Muscle of back (tissue), 11 donors: Measurements from ENCODE around the gene NELL1. TPM values are rescaled to one million over a fixed set of nuclear protein-coding genes. Genes with fewer than 3 reads are reported as not detected.
A peak's percentile ranks its signal among the peaks of the same experiment; 100 is the strongest.

Experiments used
- DNase-seq, 3 donors: peaks; one replicate each; pipeline versions ENCODE4 v3.0.0 to v3.0.0-alpha.2; 2013
- polyA plus RNA-seq, 10 donors: library from polyadenylated mRNA; unstranded; fragments of 120-200 nt; gene quantifications; one replicate each; pipeline ENCODE4 v1.2.1, GENCODE V29; 2013; ENCODE audit not compliant: insufficient read length in 10 of 10

NELL1 gene
- polyA plus RNA-seq, 10 donors: 3.5 to 6.0 (median 4.9) TPM

DNA sequence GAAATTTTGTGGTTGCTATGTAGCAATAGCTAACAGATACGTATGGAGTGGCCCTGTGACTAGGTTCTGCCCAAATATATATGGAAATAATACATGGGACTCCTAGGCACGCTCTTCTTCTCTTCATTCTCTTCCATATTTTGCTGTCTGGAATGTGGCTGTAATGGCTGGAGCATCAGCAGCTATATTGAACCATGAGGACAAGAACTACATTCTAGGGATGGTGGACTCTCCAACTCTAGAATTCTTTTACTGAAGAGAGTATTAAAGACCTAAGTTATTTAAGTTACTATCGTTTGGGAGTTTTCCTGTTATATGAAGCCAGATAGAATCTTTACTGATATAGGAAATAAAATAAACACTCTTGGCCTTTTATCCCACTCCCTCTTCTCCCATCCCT, 7.5 kb upstream of the NELL1 start:
- DNase-seq: no peak

DNA sequence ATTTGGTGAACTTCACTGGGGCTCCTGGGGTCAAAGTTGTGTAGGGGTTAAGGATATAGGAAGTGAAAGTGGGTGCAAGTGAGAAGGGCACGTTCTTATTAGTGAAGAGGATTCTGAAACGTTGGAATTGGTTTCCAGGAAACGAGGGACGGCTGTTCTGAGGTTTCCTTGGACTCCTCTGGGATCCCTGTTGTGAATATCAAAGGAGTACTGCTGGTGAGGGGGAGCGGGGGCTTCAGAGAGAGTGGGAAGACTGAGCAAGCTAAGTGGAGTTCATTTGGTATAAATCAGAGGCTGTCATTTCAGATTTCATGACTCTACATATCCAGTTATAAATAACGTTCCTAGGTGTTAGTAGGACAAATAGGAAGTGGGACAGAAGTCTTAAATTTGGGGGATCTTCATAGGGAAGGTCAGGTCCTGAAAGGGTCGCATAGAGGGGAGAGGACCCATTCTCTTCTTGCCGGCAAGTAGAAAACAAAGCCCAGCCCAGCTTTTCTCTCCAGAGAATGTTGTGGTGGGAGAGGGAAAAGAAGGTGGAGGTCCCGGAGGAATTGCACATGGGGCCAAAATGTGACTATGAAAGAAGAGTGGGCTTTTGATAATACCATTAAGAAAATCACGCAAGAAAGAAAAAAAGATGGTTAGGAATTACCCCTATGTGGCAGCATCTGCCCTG, 1.1 kb upstream of the NELL1 start:
- no peak for DNase-seq

DNA sequence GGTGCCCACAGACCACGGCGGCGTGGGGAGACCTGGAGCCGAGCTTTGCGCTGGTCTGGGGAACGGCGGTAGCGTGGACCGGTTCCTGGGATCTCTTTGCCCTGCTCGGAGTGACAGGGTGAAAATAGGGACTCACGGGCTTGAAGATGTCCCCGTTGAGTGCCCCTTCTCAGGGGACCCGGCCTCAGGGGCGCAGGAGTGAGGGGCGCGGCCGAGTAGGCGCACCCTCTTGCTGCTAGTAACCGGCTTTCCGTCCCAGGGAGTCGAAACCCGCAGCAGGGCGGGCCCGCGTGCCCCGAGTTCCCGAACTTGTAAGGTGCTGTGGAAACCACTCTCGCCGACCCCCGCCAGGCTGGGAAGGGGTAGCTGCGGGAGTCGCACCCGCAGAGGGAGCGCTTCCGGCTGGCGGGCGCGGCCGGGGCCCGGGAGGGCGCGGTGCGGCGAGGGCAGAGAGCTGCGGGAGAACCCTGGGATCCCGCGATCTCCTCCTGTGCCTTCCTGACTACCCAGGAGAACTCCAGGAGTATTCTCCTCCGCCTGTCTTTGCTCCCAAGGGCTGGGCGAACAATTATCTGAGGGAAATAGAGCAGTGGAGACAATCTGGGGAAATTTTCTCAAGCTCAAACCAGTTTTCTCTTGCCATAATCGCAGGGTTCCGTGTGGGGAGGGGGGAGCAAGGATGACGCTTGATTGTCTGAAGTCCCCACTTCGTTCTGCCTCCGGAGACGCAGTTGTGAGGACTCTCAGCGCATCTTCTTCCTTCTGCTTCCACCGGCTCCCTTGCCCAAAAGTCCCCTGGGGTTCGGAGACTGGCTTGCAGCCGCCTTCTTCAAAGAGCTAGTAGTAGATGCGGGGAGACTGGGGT, 666 bp downstream of the NELL1 start:
- peak in 1 of 3 donors; percentile 2 for DNase-seq

- peak in 1 of 3 donors; percentile 3 for DNase-seq
Observed at GRCh38 chr11:20670932-20671403, 1.6 kb downstream of the NELL1 start.

DNA sequence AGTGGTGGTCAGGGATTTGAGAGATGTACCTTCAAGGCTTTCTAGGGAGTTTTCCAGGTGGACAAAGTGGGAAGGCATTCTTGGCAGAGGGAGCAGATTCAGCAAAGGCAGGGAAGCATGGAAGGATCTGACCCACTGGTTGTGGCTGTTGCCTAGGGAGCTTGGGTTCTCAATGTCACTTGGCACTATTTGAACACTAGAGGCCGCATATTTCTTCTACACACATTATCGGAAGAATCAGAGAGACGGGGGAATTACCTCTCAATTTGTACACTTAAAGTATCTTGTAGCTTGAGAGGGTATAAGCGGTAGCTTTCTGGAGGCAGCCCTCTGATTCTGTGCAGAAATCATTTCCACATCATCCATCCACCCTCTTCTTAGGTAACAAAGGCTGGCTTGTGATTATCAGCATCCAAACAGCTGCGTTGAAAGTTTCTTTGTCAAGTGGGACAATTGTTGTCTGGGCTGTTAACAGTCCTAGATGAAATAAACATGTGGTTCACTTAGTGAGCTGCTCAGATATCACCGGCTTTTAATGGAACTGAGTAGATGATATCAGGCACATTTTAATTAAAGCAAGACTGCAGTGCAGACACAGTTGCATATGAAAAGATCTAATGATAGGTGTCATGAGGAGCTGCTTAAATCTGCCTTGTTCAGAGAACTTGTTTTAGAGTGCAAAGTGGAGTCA, 2.6 kb downstream of the NELL1 start:
- peak in 1 of 3 donors; percentile 6 for DNase-seq

GRCh38 chr11:20672575-20672974, 3.2 kb downstream of the NELL1 start:
- DNase-seq: no peak

GRCh38 chr11:20676658-20677057, 7.3 kb downstream of the NELL1 start:
- DNase-seq: no peak

- DNase-seq: no peak
Observed at GRCh38 chr11:20688761-20689160, 19.4 kb downstream of the NELL1 start.

DNA sequence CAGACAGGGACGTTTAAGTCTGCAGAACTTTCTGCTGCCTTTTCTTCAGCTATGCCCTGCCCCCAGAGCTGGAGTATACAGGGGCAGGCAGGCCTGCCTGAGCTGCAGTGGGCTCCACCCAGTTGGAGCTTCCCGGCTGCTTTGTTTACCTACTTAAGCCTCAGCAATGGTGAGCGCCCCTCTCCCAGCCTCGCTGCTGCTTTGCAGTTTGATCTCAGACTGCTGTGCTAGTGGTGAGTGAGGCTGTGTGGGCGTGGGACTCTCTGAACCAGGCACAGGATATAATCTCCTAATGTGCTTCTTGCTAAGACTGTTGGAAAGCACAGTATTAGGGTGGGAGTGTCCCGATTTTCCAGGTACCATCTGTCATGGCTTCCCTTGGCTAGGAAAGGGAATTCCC, 38.5 kb downstream of the NELL1 start:
- DNase-seq: no peak

DNA sequence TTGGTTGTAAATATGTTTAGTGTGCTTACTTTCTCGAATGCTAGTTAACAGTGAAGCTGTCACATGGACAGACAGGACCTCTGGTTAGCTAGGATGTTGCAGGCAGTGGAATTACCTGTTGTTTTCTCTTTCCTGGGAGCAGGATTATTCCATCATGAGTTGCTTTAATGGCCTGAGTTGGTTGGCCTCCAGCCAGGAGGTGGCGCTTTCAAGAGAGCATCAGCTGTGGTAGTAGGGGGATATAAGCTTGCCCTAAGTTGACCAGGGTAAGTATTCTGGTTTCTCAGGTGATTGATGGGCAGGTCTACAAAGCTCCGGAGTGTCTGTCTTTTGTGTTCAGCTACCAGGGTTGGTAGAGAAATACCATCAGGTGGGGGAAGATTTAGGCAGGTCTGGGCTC, 43.5 kb downstream of the NELL1 start:
- no peak for DNase-seq

GRCh38 chr11:20715464-20715863, 46.1 kb downstream of the NELL1 start:
- DNase-seq: no peak

GRCh38 chr11:20715931-20716330, 46.5 kb downstream of the NELL1 start:
- DNase-seq: no peak

GRCh38 chr11:20719821-20720220, 50.4 kb downstream of the NELL1 start:
- DNase-seq: no peak

DNA sequence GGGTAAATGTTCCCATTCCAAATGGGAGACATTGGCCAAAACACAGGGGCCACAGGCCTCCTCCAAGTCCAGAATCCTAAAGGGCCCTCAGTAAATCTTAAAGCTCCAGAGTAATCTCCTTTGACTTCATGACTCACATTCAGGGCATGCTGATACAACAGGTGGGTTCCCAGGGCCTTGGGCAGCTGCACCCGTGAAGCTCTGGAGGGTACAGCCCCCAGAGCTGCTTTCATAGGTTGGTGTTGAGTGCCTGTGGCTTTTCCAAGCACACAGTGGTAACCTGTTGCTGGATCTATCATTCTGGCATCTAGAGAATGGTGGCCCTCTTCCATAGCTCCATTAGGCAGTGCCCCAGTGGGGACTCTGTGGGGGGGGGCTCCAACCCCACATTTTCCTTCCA, 54.0 kb downstream of the NELL1 start:
- peak in 1 of 3 donors; percentile 5 for DNase-seq

DNA sequence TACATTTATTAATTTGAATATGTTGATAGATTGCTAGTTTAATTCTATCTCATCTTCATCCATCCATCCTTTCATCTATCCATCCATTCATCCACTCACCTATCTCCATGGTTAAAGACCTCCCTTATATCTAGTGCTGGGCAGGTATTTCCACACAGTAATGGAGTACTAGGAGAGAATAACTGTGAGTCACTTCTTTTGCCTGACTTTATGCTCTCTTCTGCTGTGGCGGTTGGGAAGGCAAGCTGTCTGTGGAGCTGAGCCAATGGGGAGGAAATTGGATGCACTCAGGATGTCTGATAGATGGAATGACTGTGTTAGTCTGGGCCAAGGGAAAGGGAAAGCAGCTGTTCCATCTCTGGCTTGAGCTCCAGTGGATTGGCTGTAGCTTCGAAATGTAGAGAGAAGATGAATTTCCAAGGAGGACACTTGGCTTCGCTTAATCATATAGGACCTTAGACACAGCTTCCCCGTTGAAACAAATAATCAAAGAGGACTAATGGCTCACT, 60.3 kb downstream of the NELL1 start:
- DNase-seq: peak; percentile 51 to 78 (median 70)

DNA sequence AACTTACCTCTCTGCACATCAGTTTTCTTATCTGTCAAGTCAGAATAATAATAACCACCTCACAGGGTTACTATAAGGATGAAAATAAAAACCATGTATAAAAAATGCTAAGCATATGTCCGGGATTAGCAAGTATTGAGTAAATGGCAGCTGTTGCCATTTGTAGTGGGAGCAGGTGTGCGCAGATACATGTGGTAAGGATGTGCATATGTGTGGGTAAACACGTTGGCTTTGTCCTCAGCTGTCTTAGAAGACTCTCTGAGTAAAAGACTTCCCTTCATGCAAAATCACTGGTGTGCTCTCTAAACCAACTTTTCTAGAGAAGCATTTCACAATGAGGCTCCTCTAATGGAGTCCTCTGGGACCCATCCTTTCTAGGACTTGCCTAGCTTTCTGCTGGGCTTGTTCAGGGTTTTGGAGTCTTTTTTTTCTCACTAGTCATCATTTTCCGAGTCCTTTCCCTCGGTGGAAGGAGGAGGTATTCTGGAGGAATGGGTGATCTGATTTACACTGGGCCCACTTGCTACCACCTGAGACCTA, 62.4 kb downstream of the NELL1 start:
- peak in 1 of 3 donors; percentile 5 for DNase-seq

DNA sequence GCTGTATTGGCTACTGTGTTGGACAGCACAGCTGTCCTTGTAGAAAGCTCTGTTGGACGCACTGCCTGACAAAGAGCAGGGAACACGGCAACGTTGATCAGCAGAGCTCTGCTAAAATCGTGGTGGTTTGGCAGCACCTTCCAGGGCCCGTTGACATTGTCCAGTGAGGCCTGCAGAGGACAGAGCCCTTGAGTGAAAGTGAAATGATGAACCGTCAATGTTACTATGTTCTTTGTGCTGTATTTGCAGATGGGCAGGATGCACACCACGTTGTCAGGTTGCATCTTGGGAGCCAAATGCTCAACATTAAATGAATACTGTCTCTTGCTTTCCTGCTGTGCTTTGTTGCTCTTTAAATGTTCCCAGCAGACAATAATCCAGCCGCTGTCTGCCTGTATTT, 69.7 kb downstream of the NELL1 start:
- no peak for DNase-seq

GRCh38 chr11:20739577-20739976, 70.2 kb downstream of the NELL1 start:
- DNase-seq: no peak

- DNase-seq: no peak
Observed at GRCh38 chr11:20754933-20755332, 85.5 kb downstream of the NELL1 start.

DNA sequence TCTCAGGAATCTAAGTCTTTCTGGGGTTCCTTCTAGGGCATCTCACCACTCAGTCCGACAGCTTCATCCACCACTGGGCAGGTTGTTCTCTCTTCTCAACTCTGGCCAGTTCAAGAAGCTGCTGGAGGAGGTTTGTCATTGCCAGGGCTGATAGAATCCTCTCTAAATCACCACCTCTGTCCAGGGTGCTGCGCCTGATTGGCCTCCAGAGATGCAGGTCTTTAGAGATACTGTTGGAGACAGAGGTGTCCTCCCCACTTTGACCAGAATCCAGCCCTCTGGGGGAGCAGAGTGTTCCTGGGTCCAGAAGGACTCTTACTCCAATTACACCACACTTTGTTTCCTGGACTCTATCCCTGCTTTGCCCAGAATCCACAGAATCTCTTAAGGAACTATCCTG, 90.2 kb downstream of the NELL1 start:
- no peak for DNase-seq

DNA sequence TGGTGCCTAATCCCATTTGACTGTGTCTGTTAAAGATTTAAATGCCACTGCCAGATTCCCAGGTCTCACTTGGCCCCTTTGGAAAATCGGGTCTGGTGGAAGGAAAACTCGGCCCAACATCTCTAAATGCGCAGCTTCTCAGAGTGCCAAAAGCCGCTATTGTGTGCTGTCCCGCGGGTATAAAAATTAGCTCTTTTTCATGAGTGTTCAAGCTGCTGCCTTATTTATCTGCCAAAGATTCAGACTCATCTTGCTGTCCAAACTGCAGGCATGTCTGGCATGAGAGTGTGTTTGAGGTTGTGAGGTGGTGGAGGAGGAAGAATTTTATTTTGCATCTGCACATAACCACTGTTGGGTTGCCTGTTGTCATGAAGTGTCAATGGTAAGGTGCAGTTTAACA, 91.4 kb downstream of the NELL1 start:
- DNase-seq: no peak
